Uterus (tissue), 2 donors: ENCODE measurements around the gene PPP2R3A.

Experiments
- CTCF ChIP-seq, 4 experiments: fragments of 200-600 bp in 2 of 4; fragments of 450-650 bp in 2 of 4; sonication (generic) in 2 of 4; IDR thresholded peaks; one replicate each; pipeline ENCODE4 v1.5.1; 2016 to 2019; ENCODE audit warnings: antibody characterized with exemption in 4 of 4, mild to moderate bottlenecking in 2 of 4, moderate library complexity in 1 of 4
- POLR2A ChIP-seq, 2 donors: fragments of 450-650 bp; IDR thresholded peaks; one replicate each; pipeline ENCODE4 v1.6.1; 2016; ENCODE audit warnings: antibody characterized with exemption in 2 of 2, mild to moderate bottlenecking in 1 of 2, moderate library complexity in 1 of 2

GRCh38 chr3:135970506-135971116 is 5.1 kb downstream of the PPP2R3A start:
- TF ChIP-seq CTCF (IDR thresholded peaks at IDR 0.05) (no peak), POLR2A (IDR thresholded peaks at IDR 0.05) (no peak)
